Activated CD4-positive, alpha-beta T cell treated with anti-CD3 and anti-CD28 coated beads, Interleukin-2, amount 10 ng/mL, durations not matched to agents 24 days and 14 days (primary cell): ENCODE data around the gene CEBPZOS. TPM values are rescaled to one million over a fixed set of nuclear protein-coding genes. Genes with fewer than 3 reads are reported as not detected.
A peak's percentile ranks its signal among the peaks of the same experiment; 100 is the strongest.

ENCODE experiments used
- DNase-seq: peaks from one replicate; pipeline ENCODE4 v3.0.0; 2022
- H3K27ac Mint-ChIP-seq: one replicate; pipeline ENCODE4 v1.8.0; 2022; ENCODE audit warnings: mild to moderate bottlenecking, mixed read lengths
- H3K27me3 Mint-ChIP-seq: one replicate; pipeline ENCODE4 v1.8.0; 2022; ENCODE audit warnings: mixed read lengths
- H3K36me3 Mint-ChIP-seq: one replicate; pipeline ENCODE4 v1.8.0; 2022; ENCODE audit warnings: low read depth, mild to moderate bottlenecking, mixed read lengths
- H3K4me1 Mint-ChIP-seq: one replicate; pipeline ENCODE4 v1.8.0; 2021; ENCODE audit warnings: mixed read lengths
- H3K4me3 Mint-ChIP-seq: one replicate; pipeline ENCODE4 v1.8.0; 2022; ENCODE audit warnings: mild to moderate bottlenecking, moderate library complexity, mixed read lengths
- H3K9me3 Mint-ChIP-seq: one replicate; pipeline ENCODE4 v1.8.0; 2021; ENCODE audit warnings: mixed read lengths
- intact Hi-C: fragments of 100-400 bp; cut with micrococcal nuclease; formaldehyde crosslinking; loops from one replicate; pipeline ENCODE4 v1.15.1; 2023
- total RNA-seq: library from RNA; stranded (reverse); gene quantifications from 2 replicates; pipeline ENCODE4 v1.2.3, GENCODE V29; 2022

The CEBPZOS gene
- total RNA-seq = 43.4 and 46.6 TPM in 2 replicates

- Mint-ChIP-seq H3K36me3 (peaks cover 22% of the 10 kb centered on the region), H3K27me3 (peaks cover 3% of the 10 kb centered on the region), H3K4me3 (peak within 1 kb of the TSS; percentile 92), H3K27ac (peak within 1 kb of the TSS; percentile 98), H3K9me3 (no peaks in the 10 kb centered on the region), H3K4me1 (peaks cover 19% of the 10 kb centered on the region)
- intact Hi-C loops = loop anchor here (1.0 kb wide), 3 partner anchors 35 to 112 kb away; partner anchors contain the start of genes CEBPZ, GPATCH11, HEATR5B and NDUFAF7
- peak; percentile 96 for DNase-seq
Measured at GRCh38 chr2:37196320-37197195, at the start of gene CEBPZOS. CEBPZOS (plus strand) TSS chr2:37196496; CDS start chr2:37199705, 3,209 bp downstream.

- peaks cover 55% of the 10 kb centered on the region for H3K36me3 Mint-ChIP-seq
- H3K9me3 Mint-ChIP-seq = no peaks in the 10 kb centered on the region
- intact Hi-C loops = no loop called here
- H3K27me3 Mint-ChIP-seq = no peaks in the 10 kb centered on the region
- H3K4me1 Mint-ChIP-seq = peaks cover 32% of the 10 kb centered on the region
- peak overlapping the region; percentile 25 for H3K27ac Mint-ChIP-seq
- no peak for DNase-seq
- H3K4me3 Mint-ChIP-seq = no peak overlapping the region
Measured at GRCh38 chr2:37148325-37148724, 48.0 kb upstream of the CEBPZOS start.

GRCh38 chr2:37149626-37150322, 46.5 kb upstream of the CEBPZOS start:
- Mint-ChIP-seq H3K27me3 (no peaks in the 10 kb centered on the region), H3K27ac (peak overlapping the region; percentile 61), H3K9me3 (no peaks in the 10 kb centered on the region), H3K4me1 (peaks cover 42% of the 10 kb centered on the region), H3K4me3 (peak overlapping the region; percentile 53), H3K36me3 (peaks cover 59% of the 10 kb centered on the region)
- intact Hi-C loops = no loop called here
- no peak for DNase-seq

- no peak for DNase-seq
- Mint-ChIP-seq H3K4me1 (peaks cover 61% of the 10 kb centered on the region), H3K4me3 (no peak overlapping the region), H3K36me3 (peaks cover 47% of the 10 kb centered on the region), H3K27ac (peak overlapping the region; percentile 9), H3K27me3 (no peaks in the 10 kb centered on the region), H3K9me3 (no peaks in the 10 kb centered on the region)
- intact Hi-C loops = no loop called here
Measured at GRCh38 chr2:37153224-37153623, 43.1 kb upstream of the CEBPZOS start.

- H3K4me1 Mint-ChIP-seq = peaks cover 54% of the 10 kb centered on the region
- H3K4me3 Mint-ChIP-seq = peak overlapping the region; percentile 92
- DNase-seq = no peak
- peaks cover 36% of the 10 kb centered on the region for H3K36me3 Mint-ChIP-seq
- H3K27ac Mint-ChIP-seq = peak overlapping the region; percentile 92
- intact Hi-C loops = loop anchor here (5.0 kb wide), 3 partner anchors 72 to 187 kb away; partner anchors contain the start of genes GPATCH11, HEATR5B and STRN
- H3K27me3 Mint-ChIP-seq = no peaks in the 10 kb centered on the region
- H3K9me3 Mint-ChIP-seq = no peaks in the 10 kb centered on the region
Measured at GRCh38 chr2:37154785-37155184, 41.5 kb upstream of the CEBPZOS start.

GRCh38 chr2:37156071-37156856, 40.0 kb upstream of the CEBPZOS start:
- no peaks in the 10 kb centered on the region for H3K9me3 Mint-ChIP-seq
- H3K36me3 Mint-ChIP-seq = peaks cover 33% of the 10 kb centered on the region
- no peaks in the 10 kb centered on the region for H3K27me3 Mint-ChIP-seq
- peaks cover 45% of the 10 kb centered on the region for H3K4me1 Mint-ChIP-seq
- peak; percentile 69 for DNase-seq
- H3K27ac Mint-ChIP-seq = peak overlapping the region; percentile 92
- intact Hi-C loops = loop anchor here (5.0 kb wide), 3 partner anchors 74 to 189 kb away; partner anchors contain the start of genes GPATCH11, HEATR5B and STRN
- peak overlapping the region; percentile 92 for H3K4me3 Mint-ChIP-seq

GRCh38 chr2:37156857-37157714, 39.2 kb upstream of the CEBPZOS start, which contains the start of gene EIF2AK2:
EIF2AK2 (minus strand) TSS chr2:37156980; CDS start chr2:37147806, 9,174 bp downstream.
- DNase-seq = peak; percentile 96
- H3K9me3 Mint-ChIP-seq = no peaks in the 10 kb centered on the region
- H3K4me1 Mint-ChIP-seq = peaks cover 40% of the 10 kb centered on the region
- peaks cover 27% of the 10 kb centered on the region for H3K36me3 Mint-ChIP-seq
- H3K4me3 Mint-ChIP-seq = peak within 1 kb of the TSS; percentile 92
- peaks cover 2% of the 10 kb centered on the region for H3K27me3 Mint-ChIP-seq
- peak within 1 kb of the TSS; percentile 92 for H3K27ac Mint-ChIP-seq
- intact Hi-C loops = loop anchor here (1.0 to 5.0 kb wide), 5 partner anchors 39 to 190 kb away; partner anchors contain the start of genes CEBPZ, CEBPZOS, GPATCH11 and HEATR5B

- H3K4me3 Mint-ChIP-seq = no peak overlapping the region
- H3K4me1 Mint-ChIP-seq = no peaks in the 10 kb centered on the region
- no peak for DNase-seq
- peaks cover 5% of the 10 kb centered on the region for H3K9me3 Mint-ChIP-seq
- H3K27me3 Mint-ChIP-seq = peaks cover 4% of the 10 kb centered on the region
- no peak overlapping the region for H3K27ac Mint-ChIP-seq
- intact Hi-C loops = no loop called here
- peaks cover 3% of the 10 kb centered on the region for H3K36me3 Mint-ChIP-seq
Measured at GRCh38 chr2:37164757-37165156, 31.5 kb upstream of the CEBPZOS start.

GRCh38 chr2:37167636-37168180, 28.6 kb upstream of the CEBPZOS start:
- Mint-ChIP-seq H3K9me3 (peaks cover 5% of the 10 kb centered on the region), H3K36me3 (peaks cover 3% of the 10 kb centered on the region), H3K27ac (no peak overlapping the region), H3K27me3 (peaks cover 2% of the 10 kb centered on the region), H3K4me1 (no peaks in the 10 kb centered on the region), H3K4me3 (no peak overlapping the region)
- no peak for DNase-seq
- intact Hi-C loops = loop anchor here (2.0 kb wide), 2 partner anchors 665 to 709 kb away; no protein-coding TSS in a partner anchor

GRCh38 chr2:37168217-37168981, 27.9 kb upstream of the CEBPZOS start:
- H3K4me1 Mint-ChIP-seq = no peaks in the 10 kb centered on the region
- peak; percentile 75 for DNase-seq
- peaks cover 3% of the 10 kb centered on the region for H3K36me3 Mint-ChIP-seq
- H3K9me3 Mint-ChIP-seq = peaks cover 5% of the 10 kb centered on the region
- peaks cover 3% of the 10 kb centered on the region for H3K27me3 Mint-ChIP-seq
- H3K4me3 Mint-ChIP-seq = no peak overlapping the region
- intact Hi-C loops = loop anchor here (2.0 kb wide), 2 partner anchors 664 to 708 kb away; no protein-coding TSS in a partner anchor
- no peak overlapping the region for H3K27ac Mint-ChIP-seq

GRCh38 chr2:37171624-37171950, 24.7 kb upstream of the CEBPZOS start:
- intact Hi-C loops = no loop called here
- H3K4me1 Mint-ChIP-seq = no peaks in the 10 kb centered on the region
- H3K4me3 Mint-ChIP-seq = no peak overlapping the region
- H3K36me3 Mint-ChIP-seq = no peaks in the 10 kb centered on the region
- peaks cover 4% of the 10 kb centered on the region for H3K27me3 Mint-ChIP-seq
- no peak for DNase-seq
- no peak overlapping the region for H3K27ac Mint-ChIP-seq
- no peaks in the 10 kb centered on the region for H3K9me3 Mint-ChIP-seq

- intact Hi-C loops = no loop called here
- Mint-ChIP-seq H3K9me3 (no peaks in the 10 kb centered on the region), H3K4me3 (no peak overlapping the region), H3K36me3 (no peaks in the 10 kb centered on the region), H3K27me3 (peaks cover 10% of the 10 kb centered on the region), H3K4me1 (no peaks in the 10 kb centered on the region), H3K27ac (no peak overlapping the region)
- no peak for DNase-seq
Measured at GRCh38 chr2:37173741-37174140, 22.6 kb upstream of the CEBPZOS start.
